ENCODE data around the gene MMP1.

GRCh38 chr11:102794382-102794781, 3.6 kb downstream of the MMP1 start:
- TF ChIP-seq, protein P1, sequence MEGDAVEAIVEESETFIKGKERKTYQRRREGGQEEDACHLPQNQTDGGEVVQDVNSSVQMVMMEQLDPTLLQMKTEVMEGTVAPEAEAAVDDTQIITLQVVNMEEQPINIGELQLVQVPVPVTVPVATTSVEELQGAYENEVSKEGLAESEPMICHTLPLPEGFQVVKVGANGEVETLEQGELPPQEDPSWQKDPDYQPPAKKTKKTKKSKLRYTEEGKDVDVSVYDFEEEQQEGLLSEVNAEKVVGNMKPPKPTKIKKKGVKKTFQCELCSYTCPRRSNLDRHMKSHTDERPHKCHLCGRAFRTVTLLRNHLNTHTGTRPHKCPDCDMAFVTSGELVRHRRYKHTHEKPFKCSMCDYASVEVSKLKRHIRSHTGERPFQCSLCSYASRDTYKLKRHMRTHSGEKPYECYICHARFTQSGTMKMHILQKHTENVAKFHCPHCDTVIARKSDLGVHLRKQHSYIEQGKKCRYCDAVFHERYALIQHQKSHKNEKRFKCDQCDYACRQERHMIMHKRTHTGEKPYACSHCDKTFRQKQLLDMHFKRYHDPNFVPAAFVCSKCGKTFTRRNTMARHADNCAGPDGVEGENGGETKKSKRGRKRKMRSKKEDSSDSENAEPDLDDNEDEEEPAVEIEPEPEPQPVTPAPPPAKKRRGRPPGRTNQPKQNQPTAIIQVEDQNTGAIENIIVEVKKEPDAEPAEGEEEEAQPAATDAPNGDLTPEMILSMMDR (IDR thresholded peaks at IDR 0.05; ENCODE audit: low read depth, low read length, missing input control) = no peak
- no peak for TF ChIP-seq GABPA (IDR thresholded peaks at IDR 0.05 in 1 of 2, conservative IDR thresholded peaks at IDR 0.05 in 1 of 2)
- TF ChIP-seq REST (IDR thresholded peaks at IDR 0.05) = no peak
- TF ChIP-seq EGR1 (IDR thresholded peaks at IDR 0.05; ENCODE audit: low read depth in 2 of 2) = no peak
- no peak for TF ChIP-seq RAD21 (IDR thresholded peaks at IDR 0.05)
- TF ChIP-seq, protein P2, sequence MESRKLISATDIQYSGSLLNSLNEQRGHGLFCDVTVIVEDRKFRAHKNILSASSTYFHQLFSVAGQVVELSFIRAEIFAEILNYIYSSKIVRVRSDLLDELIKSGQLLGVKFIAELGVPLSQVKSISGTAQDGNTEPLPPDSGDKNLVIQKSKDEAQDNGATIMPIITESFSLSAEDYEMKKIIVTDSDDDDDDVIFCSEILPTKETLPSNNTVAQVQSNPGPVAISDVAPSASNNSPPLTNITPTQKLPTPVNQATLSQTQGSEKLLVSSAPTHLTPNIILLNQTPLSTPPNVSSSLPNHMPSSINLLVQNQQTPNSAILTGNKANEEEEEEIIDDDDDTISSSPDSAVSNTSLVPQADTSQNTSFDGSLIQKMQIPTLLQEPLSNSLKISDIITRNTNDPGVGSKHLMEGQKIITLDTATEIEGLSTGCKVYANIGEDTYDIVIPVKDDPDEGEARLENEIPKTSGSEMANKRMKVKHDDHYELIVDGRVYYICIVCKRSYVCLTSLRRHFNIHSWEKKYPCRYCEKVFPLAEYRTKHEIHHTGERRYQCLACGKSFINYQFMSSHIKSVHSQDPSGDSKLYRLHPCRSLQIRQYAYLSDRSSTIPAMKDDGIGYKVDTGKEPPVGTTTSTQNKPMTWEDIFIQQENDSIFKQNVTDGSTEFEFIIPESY (IDR thresholded peaks at IDR 0.05) = no peak
- TF ChIP-seq NR2F2 (IDR thresholded peaks at IDR 0.05) = no peak
- TF ChIP-seq MAX (IDR thresholded peaks at IDR 0.05) = no peak
- no peak for TF ChIP-seq JUND (IDR thresholded peaks at IDR 0.05)
- no peak for TF ChIP-seq ATF3 (IDR thresholded peaks at IDR 0.05)
- no peak for TF ChIP-seq FOXA1 (IDR thresholded peaks at IDR 0.05)
- no peak for TF ChIP-seq TAF1 (conservative IDR thresholded peaks at IDR 0.05)
- TF ChIP-seq HNF4A (conservative IDR thresholded peaks at IDR 0.05) = no peak
- TF ChIP-seq YY1 (IDR thresholded peaks at IDR 0.05) = no peak
